OCI-LY7 (cell line): ENCODE measurements around the gene ZNF587B. TPM values are rescaled to one million over a fixed set of nuclear protein-coding genes. Genes with fewer than 3 reads are reported as not detected.
A peak's percentile ranks its signal among the peaks of the same experiment; 100 is the strongest.

ENCODE experiments used
- BruUV-seq: library from RNA; stranded (reverse); fragments of 400-500 nt; replicated peaks from 2 replicates; lab custom pipeline; 2021; lab: Mats Ljungman, UMichigan
- CTCF ChIA-PET: fragments of 300-600 bp; sonication (Branson Sonifier 250); formaldehyde crosslinking; loops from one replicate; lab custom pipeline; 2022; ENCODE audit warnings: antibody characterized with exemption; ENCODE audit not compliant: unreplicated experiment; lab: Charles Lee
- POLR2A ChIA-PET: fragments of 300-600 bp; sonication (Branson Sonifier 250); formaldehyde crosslinking; loops from one replicate; lab custom pipeline; 2022; ENCODE audit warnings: antibody characterized with exemption; lab: Charles Lee
- DNase-seq: peaks from one replicate; pipeline ENCODE4 v3.0.0-alpha.2; 2015; ENCODE audit warnings: low spot score
- H2AFZ ChIP-seq: fragments of 200-600 bp; sonication (generic), shearing (Covaris generic); 2 replicates; pipeline ENCODE4 v1.6.1; 2014; ENCODE audit warnings: mild to moderate bottlenecking, antibody characterized with exemption, low read length, moderate library complexity
- H3K27ac ChIP-seq: fragments of 200-600 bp; sonication (generic); 2 replicates; pipeline ENCODE4 v1.5.1; 2014; ENCODE audit warnings: mixed run types, low read depth, mild to moderate bottlenecking, moderate library complexity, low read length, inconsistent platforms; ENCODE audit not compliant: poor library complexity, severe bottlenecking
- H3K36me3 ChIP-seq: fragments of 200-600 bp; sonication (generic); 2 replicates; pipeline ENCODE4 v1.6.1; 2014; ENCODE audit warnings: mild to moderate bottlenecking, antibody characterized with exemption, low read length, moderate library complexity, mixed read lengths; ENCODE audit not compliant: insufficient read depth
- H3K4me1 ChIP-seq: fragments of 200-600 bp; sonication (generic); 2 replicates; pipeline ENCODE4 v1.5.1; 2014; ENCODE audit warnings: mild to moderate bottlenecking, low read length; ENCODE audit not compliant: insufficient read depth, poor library complexity, severe bottlenecking
- H3K4me2 ChIP-seq: fragments of 200-600 bp; sonication (generic); 2 replicates; pipeline ENCODE4 v1.6.1; 2014; ENCODE audit warnings: mild to moderate bottlenecking, low read length
- H3K4me3 ChIP-seq: fragments of 200-600 bp; sonication (generic); 2 replicates; pipeline ENCODE4 v1.5.1; 2014; ENCODE audit warnings: mild to moderate bottlenecking, low read depth, low read length; ENCODE audit not compliant: poor library complexity, severe bottlenecking
- H3K79me2 ChIP-seq: fragments of 200-600 bp; sonication (generic); 2 replicates; pipeline ENCODE4 v1.6.1; 2016; ENCODE audit warnings: low read depth, mild to moderate bottlenecking, low read length, moderate library complexity, mixed read lengths; ENCODE audit not compliant: insufficient read depth
- H3K9me2 ChIP-seq: fragments of 200-600 bp; sonication (generic); 2 replicates; pipeline ENCODE4 v1.6.1; 2016; ENCODE audit warnings: mild to moderate bottlenecking, low read length, mixed read lengths; ENCODE audit not compliant: insufficient read depth
- H3K9me3 ChIP-seq: fragments of 200-600 bp; sonication (generic); 2 replicates; pipeline ENCODE4 v1.6.1; 2014; ENCODE audit warnings: mild to moderate bottlenecking, mixed run types, low read length, mixed read lengths
- H4K20me1 ChIP-seq: fragments of 200-600 bp; sonication (generic); 2 replicates; pipeline ENCODE4 v1.6.1; 2014; ENCODE audit warnings: mild to moderate bottlenecking, antibody characterized with exemption, low read length, moderate library complexity, mixed read lengths; ENCODE audit not compliant: insufficient read depth
- CTCF ChIP-seq: fragments of 200-600 bp; sonication (generic); conservative IDR thresholded peaks from 2 replicates; pipeline ENCODE4 v1.5.1; 2014; ENCODE audit warnings: mild to moderate bottlenecking, antibody characterized with exemption, low read length, moderate library complexity, mixed read lengths
- EZH2phosphoT487 ChIP-seq: fragments of 200-600 bp; sonication (generic); IDR thresholded peaks from 2 replicates; pipeline ENCODE4 v1.6.1; 2018; ENCODE audit warnings: low read depth, borderline replicate concordance, mild to moderate bottlenecking, mixed run types, antibody characterized with exemption, low read length, moderate library complexity, mixed read lengths
- intact Hi-C: fragments of 100-400 bp; cut with micrococcal nuclease; formaldehyde crosslinking; loops from one replicate; pipeline ENCODE4 v1.10.0; 2022; ENCODE audit not compliant: unreplicated experiment
- total RNA-seq, 2 experiments: library from RNA; depleted of rRNA in 1 of 2; stranded (reverse); fragments of >200 nt in 1 of 2; shearing (Covaris generic) in 1 of 2; gene quantifications; 2 replicates each; pipeline ENCODE4 v1.2.3, GENCODE V29; 2014 to 2022

The ZNF587B gene
- total RNA-seq, 2 experiments from 2014 or later, result 20.2 to 25.8 TPM

- POLR2A ChIA-PET, result no interaction called here
- no peak overlapping the region for H2AFZ ChIP-seq
- H4K20me1 ChIP-seq, result no peaks in the 10 kb centered on the region
- H3K79me2 ChIP-seq, result peaks cover 64% of the 10 kb centered on the region
- no peaks in the 10 kb centered on the region for H3K9me2 ChIP-seq
- intact Hi-C loops, result no loop called here
- no peaks in the 10 kb centered on the region for H3K9me3 ChIP-seq
- TF ChIP-seq CTCF, result peak; percentile 56
- TF ChIP-seq EZH2phosphoT487, result no peak
- H3K36me3 ChIP-seq, result peaks cover 52% of the 10 kb centered on the region
- H3K4me1 ChIP-seq, result peaks cover 13% of the 10 kb centered on the region
- no peak overlapping the region for H3K27ac ChIP-seq
- CTCF ChIA-PET, result no interaction called here
- no TSS peak for BruUV-seq
- H3K4me3 ChIP-seq, result peak overlapping the region; percentile 93
- peak overlapping the region; percentile 71 for H3K4me2 ChIP-seq
- DNase-seq, result no peak
Measured at GRCh38 chr19:57887195-57887941, 57.3 kb downstream of the ZNF587B start.

GRCh38 chr19:57888107-57888559 lies 58.0 kb downstream of the ZNF587B start:
- H3K9me2 ChIP-seq, result no peaks in the 10 kb centered on the region
- peak overlapping the region; percentile 93 for H3K4me3 ChIP-seq
- peak; percentile 5 for DNase-seq
- BruUV-seq, result TSS peak; percentile 72
- ChIA-PET CTCF (no interaction called here), POLR2A (no interaction called here)
- no peaks in the 10 kb centered on the region for H4K20me1 ChIP-seq
- peaks cover 13% of the 10 kb centered on the region for H3K4me1 ChIP-seq
- H3K79me2 ChIP-seq, result peaks cover 57% of the 10 kb centered on the region
- intact Hi-C loops, result no loop called here
- peak overlapping the region; percentile 71 for H3K4me2 ChIP-seq
- peak overlapping the region; percentile 94; the same call in 1 of the 2 replicates for H2AFZ ChIP-seq
- peaks cover 46% of the 10 kb centered on the region for H3K36me3 ChIP-seq
- no peaks in the 10 kb centered on the region for H3K9me3 ChIP-seq
- H3K27ac ChIP-seq, result peak overlapping the region; percentile 41
- TF ChIP-seq EZH2phosphoT487 (no peak), CTCF (no peak)
